ENCODE measurements around the gene PKNOX2.

The PKNOX2 gene

GRCh38 chr11:125287491-125288210 lies 123.1 kb downstream of the PKNOX2 start:
- no peak for DNase-seq (ENCODE audit: low spot score)

- DNase-seq (ENCODE audit: low spot score), result no peak
Measured at GRCh38 chr11:125289419-125290098, 125.0 kb downstream of the PKNOX2 start.

- no peak for DNase-seq (ENCODE audit: low spot score)
Measured at GRCh38 chr11:125290263-125290662, 125.7 kb downstream of the PKNOX2 start.

GRCh38 chr11:125292100-125292499 lies 127.5 kb downstream of the PKNOX2 start:
- DNase-seq (ENCODE audit: low spot score), result no peak

- no peak for DNase-seq (ENCODE audit: low spot score)
Measured at GRCh38 chr11:125293596-125293995, 129.0 kb downstream of the PKNOX2 start.

- no peak for DNase-seq (ENCODE audit: low spot score)
Measured at GRCh38 chr11:125295931-125296330, 131.4 kb downstream of the PKNOX2 start.

GRCh38 chr11:125297346-125297915 lies 132.9 kb downstream of the PKNOX2 start:
- DNase-seq (ENCODE audit: low spot score), result no peak

- no peak for DNase-seq (ENCODE audit: low spot score)
Measured at GRCh38 chr11:125299061-125299615, 134.6 kb downstream of the PKNOX2 start.

- no peak for DNase-seq (ENCODE audit: low spot score)
Measured at GRCh38 chr11:125299821-125300220, 135.3 kb downstream of the PKNOX2 start.

GRCh38 chr11:125300791-125301218 lies 136.3 kb downstream of the PKNOX2 start:
- no peak for DNase-seq (ENCODE audit: low spot score)

GRCh38 chr11:125301346-125301745 lies 136.8 kb downstream of the PKNOX2 start:
- no peak for DNase-seq (ENCODE audit: low spot score)

- no peak for DNase-seq (ENCODE audit: low spot score)
Measured at GRCh38 chr11:125303186-125303585, 138.6 kb downstream of the PKNOX2 start.

GRCh38 chr11:125303694-125304093 lies 139.1 kb downstream of the PKNOX2 start:
- DNase-seq (ENCODE audit: low spot score), result no peak

- no peak for DNase-seq (ENCODE audit: low spot score)
Measured at GRCh38 chr11:125304136-125304535, 139.6 kb downstream of the PKNOX2 start.

- no peak for DNase-seq (ENCODE audit: low spot score)
Measured at GRCh38 chr11:125304876-125305275, 140.3 kb downstream of the PKNOX2 start.

GRCh38 chr11:125305345-125305744 lies 140.8 kb downstream of the PKNOX2 start:
- no peak for DNase-seq (ENCODE audit: low spot score)

GRCh38 chr11:125306476-125306875 lies 141.9 kb downstream of the PKNOX2 start:
- no peak for DNase-seq (ENCODE audit: low spot score)

GRCh38 chr11:125308246-125308645 lies 143.7 kb downstream of the PKNOX2 start:
- no peak for DNase-seq (ENCODE audit: low spot score)

GRCh38 chr11:125312391-125312790 lies 147.8 kb downstream of the PKNOX2 start:
- no peak for DNase-seq (ENCODE audit: low spot score)

GRCh38 chr11:125312812-125313211 lies 148.3 kb downstream of the PKNOX2 start:
- DNase-seq (ENCODE audit: low spot score), result no peak

- DNase-seq (ENCODE audit: low spot score), result no peak
Measured at GRCh38 chr11:125313271-125314219, 149.0 kb downstream of the PKNOX2 start.

Data from CD4-positive, alpha-beta T cell treated with Interleukin-6 at 100 ng/mL for 8 hours (primary cell).